ENCODE measurements around the gene DUSP2.
A peak's percentile ranks its signal among the peaks of the same experiment; 100 is the strongest.

The DUSP2 gene

DNA sequence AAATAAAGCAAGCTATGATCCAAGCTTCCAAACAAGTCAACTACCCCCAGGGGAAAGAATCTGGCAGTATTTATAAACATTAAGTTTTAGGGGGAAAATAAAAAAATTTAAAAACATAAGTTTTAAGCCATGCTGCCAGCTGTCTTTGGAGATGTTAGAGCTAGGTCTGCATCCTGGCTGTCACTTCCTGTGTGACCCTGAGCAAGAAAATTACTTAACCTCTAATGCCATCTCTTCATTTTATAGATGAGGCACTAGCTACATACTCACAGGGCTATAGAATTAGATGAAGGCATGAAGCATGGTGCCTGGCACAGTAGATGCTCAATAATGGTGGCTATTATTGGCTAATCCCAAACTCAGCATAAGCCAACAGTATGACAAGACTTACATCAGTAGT lies 35.3 kb upstream of the DUSP2 start:
- peaks cover 22 to 29% (median 26%) of the 10 kb centered on the region in 11 experiments for H3K36me3 ChIP-seq
- peak overlapping the region in 5 of 11 experiments; percentile 4 to 42 (median 31); a peak in 5 of 22 replicates for H3K4me2 ChIP-seq
- H3K27ac ChIP-seq = no peak overlapping the region
- H3K4me1 ChIP-seq = peaks cover 0 to 14% (median 9%) of the 10 kb centered on the region in 10 experiments; a peak in 13 of 20 replicates
- no peaks in the 10 kb centered on the region for H3K27me3 ChIP-seq
- TF ChIP-seq Cebpa-rat (IDR thresholded peaks at IDR 0.05) = no peak
- H3K9ac ChIP-seq = no peak overlapping the region
- H4K20me1 ChIP-seq = peaks cover 0 to 25% (median 10%) of the 10 kb centered on the region in 11 experiments; a peak in 13 of 22 replicates
- H3K9me3 ChIP-seq (replicated peaks in 1 of 11) = no peaks in the 10 kb centered on the region
- no peak overlapping the region for H3K4me3 ChIP-seq

DNA sequence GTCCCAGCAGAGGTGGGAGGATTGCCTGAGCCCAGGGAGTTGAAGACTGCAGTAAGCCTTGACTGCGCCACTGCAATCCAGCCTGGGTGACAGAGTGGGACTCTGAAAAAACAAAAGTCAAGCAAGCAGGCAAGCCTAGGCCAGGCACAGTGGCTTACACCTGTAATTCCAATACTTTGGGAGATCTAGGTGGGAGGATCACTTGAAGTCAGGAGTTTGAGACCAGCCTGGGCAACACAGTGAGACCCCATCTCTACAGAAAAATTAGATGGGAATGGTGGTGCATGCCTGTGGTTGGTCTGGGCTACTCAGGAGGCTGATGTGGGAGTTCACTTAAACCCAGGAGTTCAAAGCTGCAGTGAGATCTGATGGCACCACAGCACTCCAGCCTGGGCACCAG lies 34.8 kb upstream of the DUSP2 start:
- Histone ChIP-seq H3K9me3 (replicated peaks in 1 of 11) (no peaks in the 10 kb centered on the region), H3K4me1 (peaks cover 0 to 14% (median 9%) of the 10 kb centered on the region in 10 experiments; a peak in 13 of 20 replicates), H3K36me3 (peaks cover 18 to 24% (median 20%) of the 10 kb centered on the region in 11 experiments), H3K4me2 (no peak overlapping the region), H4K20me1 (peaks cover 0 to 19% (median 10%) of the 10 kb centered on the region in 11 experiments; a peak in 12 of 22 replicates), H3K9ac (no peak overlapping the region), H3K27me3 (no peaks in the 10 kb centered on the region), H3K4me3 (no peak overlapping the region), H3K27ac (no peak overlapping the region)
- TF ChIP-seq Cebpa-rat (IDR thresholded peaks at IDR 0.05) = no peak

DNA sequence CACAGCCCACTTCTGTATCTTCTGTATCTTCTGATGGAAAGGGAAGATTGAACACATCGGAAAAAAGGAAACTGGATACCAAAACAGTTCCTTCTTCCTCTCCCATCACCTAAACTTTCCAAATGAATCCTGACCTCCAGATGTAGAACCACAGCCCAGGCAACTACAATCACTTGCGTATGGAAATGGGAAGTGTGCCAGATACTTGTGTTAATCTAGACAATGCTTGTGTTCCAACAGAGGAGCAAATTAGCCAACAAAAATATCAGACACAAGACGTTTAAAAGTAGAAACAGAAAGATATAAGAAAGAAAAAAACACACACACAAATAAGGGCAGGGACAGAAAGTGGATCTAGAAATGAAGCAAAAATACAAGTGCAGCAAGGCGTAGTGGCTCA lies 31.4 kb upstream of the DUSP2 start:
- Histone ChIP-seq H3K4me3 (no peak overlapping the region), H3K4me2 (no peak overlapping the region), H3K9ac (no peak overlapping the region), H3K27ac (no peak overlapping the region), H3K36me3 (no peaks in the 10 kb centered on the region), H3K27me3 (no peaks in the 10 kb centered on the region), H3K9me3 (replicated peaks in 1 of 11) (no peaks in the 10 kb centered on the region), H4K20me1 (peaks cover 0 to 6% (median 0%) of the 10 kb centered on the region in 11 experiments; a peak in 1 of 22 replicates), H3K4me1 (peaks cover 0 to 14% (median 9%) of the 10 kb centered on the region in 10 experiments; a peak in 11 of 20 replicates)
- TF ChIP-seq Cebpa-rat (IDR thresholded peaks at IDR 0.05) = no peak

DNA sequence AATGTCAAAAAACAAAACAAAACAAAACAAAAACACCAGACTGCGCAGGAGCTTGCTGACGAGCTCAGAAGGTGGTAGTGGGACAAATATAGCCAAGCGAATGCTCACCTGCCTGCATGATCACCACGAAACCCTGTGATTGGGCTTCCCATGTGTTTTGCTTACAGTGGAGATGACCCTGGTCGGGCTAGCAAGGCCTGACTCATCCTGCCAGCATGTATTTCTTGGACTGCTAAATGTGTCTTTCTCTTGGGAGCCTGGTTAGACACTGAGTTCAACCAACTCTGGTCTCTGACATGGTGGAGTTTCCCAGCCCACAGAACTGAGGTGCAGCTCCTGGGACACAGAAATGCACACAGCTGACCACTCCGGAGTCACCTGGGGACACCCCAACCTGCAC lies 30.7 kb upstream of the DUSP2 start:
- H3K4me2 ChIP-seq = no peak overlapping the region
- H3K9ac ChIP-seq = no peak overlapping the region
- no peak overlapping the region for H3K4me3 ChIP-seq
- H3K27me3 ChIP-seq = no peaks in the 10 kb centered on the region
- no peak overlapping the region for H3K27ac ChIP-seq
- peaks cover 0 to 11% (median 6%) of the 10 kb centered on the region in 10 experiments; a peak in 11 of 20 replicates for H3K4me1 ChIP-seq
- no peaks in the 10 kb centered on the region for H3K36me3 ChIP-seq
- 0 out of 22 replicates have a peak, but pooled peaks cover 0 to 3% (median 0%) of the 10 kb centered on the region in 11 experiments for H4K20me1 ChIP-seq
- H3K9me3 ChIP-seq (replicated peaks in 1 of 11) = no peaks in the 10 kb centered on the region
- no peak for TF ChIP-seq Cebpa-rat (IDR thresholded peaks at IDR 0.05)

DNA sequence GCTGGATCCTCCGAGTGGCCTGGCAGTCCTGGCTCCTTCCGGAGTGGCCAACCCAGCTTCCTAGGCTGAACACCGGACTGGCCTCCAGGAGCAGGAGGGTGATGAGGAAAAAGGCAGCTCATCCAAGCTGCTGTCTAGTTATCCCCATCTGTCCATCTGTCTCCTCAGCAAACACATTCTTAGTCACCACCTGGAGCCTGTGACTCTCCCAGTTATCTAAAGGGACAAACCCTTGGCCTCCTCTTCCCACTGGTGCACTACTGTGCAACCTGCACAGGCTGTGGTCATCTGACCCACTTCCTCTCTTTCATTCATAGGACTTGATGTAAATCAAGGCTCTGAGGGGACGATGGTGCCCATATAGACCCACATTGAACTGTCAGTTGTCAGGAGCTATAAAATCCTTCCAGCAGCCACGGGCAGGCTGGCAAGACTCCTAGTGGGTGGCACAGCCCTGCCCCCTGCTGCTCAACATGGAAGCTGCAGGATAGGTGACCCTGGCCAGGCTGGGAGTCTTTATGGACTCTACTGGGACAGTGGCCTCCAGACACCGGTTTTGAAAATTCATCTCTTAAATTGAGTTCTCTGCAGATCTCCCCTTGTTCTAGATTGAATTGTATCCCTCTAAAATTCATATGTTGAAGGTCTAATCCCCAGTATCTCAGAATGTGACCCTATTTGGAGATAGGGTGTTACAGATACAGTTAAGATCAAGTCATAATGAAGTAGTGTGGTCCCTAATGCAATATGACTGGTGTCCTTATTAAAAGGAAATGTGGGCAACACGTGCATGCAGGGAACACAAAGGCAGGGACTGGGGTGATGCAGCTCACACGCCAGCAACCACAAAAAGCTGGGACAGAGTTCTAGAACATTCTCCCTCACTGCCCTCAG lies 29.3 kb upstream of the DUSP2 start:
- Histone ChIP-seq H3K27me3 (no peaks in the 10 kb centered on the region), H3K27ac (no peak overlapping the region), H3K9me3 (replicated peaks in 1 of 11) (peaks cover 0 to 7% (median 6%) of the 10 kb centered on the region in 11 experiments; a peak in 15 of 22 replicates), H3K4me1 (peaks cover 0 to 5% (median 0%) of the 10 kb centered on the region in 10 experiments; a peak in 1 of 20 replicates), H3K4me3 (no peak overlapping the region), H3K9ac (no peak overlapping the region), H3K36me3 (no peaks in the 10 kb centered on the region), H3K4me2 (no peak overlapping the region), H4K20me1 (no peaks in the 10 kb centered on the region)
- TF ChIP-seq Cebpa-rat (IDR thresholded peaks at IDR 0.05) = no peak

DNA sequence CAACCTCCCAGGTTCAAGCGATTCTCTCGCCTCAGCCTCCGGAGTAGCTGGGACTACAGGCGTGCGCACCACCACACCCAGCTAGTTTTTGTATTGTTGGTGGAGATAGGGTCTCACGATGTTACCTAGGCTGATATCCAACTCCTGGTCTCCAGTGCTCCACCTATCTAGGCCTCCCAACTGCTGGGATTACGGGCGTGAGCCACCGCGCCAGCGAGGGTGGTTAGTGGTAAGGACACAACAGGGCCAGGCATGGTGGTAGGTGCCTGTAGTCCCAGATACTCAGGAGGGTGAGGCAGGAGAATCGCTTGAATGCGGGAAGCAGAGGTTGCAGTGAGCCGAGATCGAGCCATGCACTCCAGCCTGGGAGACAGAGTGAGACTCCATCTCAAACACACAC lies 26.6 kb upstream of the DUSP2 start:
- Histone ChIP-seq H3K36me3 (no peaks in the 10 kb centered on the region), H3K27me3 (no peaks in the 10 kb centered on the region), H3K4me1 (peaks cover 0 to 5% (median 0%) of the 10 kb centered on the region in 10 experiments; a peak in 3 of 20 replicates), H4K20me1 (no peaks in the 10 kb centered on the region), H3K9me3 (replicated peaks in 1 of 11) (peaks cover 0 to 11% (median 8%) of the 10 kb centered on the region in 11 experiments; a peak in 15 of 22 replicates), H3K4me2 (no peak overlapping the region), H3K4me3 (no peak overlapping the region), H3K27ac (no peak overlapping the region), H3K9ac (no peak overlapping the region)
- no peak for TF ChIP-seq Cebpa-rat (IDR thresholded peaks at IDR 0.05)

DNA sequence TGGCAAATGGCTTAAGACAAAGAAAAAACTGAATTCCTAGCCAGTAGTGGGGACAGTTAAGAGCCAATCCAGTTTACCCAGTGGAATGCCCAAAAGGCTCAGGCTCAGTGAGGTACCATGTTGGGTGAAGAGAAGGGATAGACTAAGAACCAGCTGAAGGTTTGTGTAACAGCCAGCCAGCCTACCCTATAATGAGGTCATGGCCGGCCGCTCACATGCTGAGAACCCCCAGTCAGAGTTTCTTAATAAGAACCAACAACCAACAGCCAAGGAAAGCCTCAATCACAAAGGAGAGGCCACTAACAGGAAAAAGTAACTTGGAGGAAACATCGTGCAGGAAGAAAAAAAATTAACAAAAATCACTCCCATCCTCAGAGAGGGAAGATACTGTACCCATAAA lies 25.4 kb upstream of the DUSP2 start:
- no peak overlapping the region for H3K4me2 ChIP-seq
- peaks cover 0 to 11% (median 8%) of the 10 kb centered on the region in 11 experiments; a peak in 15 of 22 replicates for H3K9me3 ChIP-seq (replicated peaks in 1 of 11)
- peaks cover 0 to 4% (median 0%) of the 10 kb centered on the region in 10 experiments; a peak in 2 of 20 replicates for H3K4me1 ChIP-seq
- H3K9ac ChIP-seq = no peak overlapping the region
- no peak for TF ChIP-seq Cebpa-rat (IDR thresholded peaks at IDR 0.05)
- H3K36me3 ChIP-seq = no peaks in the 10 kb centered on the region
- no peaks in the 10 kb centered on the region for H4K20me1 ChIP-seq
- H3K27ac ChIP-seq = no peak overlapping the region
- no peak overlapping the region for H3K4me3 ChIP-seq
- no peaks in the 10 kb centered on the region for H3K27me3 ChIP-seq

DNA sequence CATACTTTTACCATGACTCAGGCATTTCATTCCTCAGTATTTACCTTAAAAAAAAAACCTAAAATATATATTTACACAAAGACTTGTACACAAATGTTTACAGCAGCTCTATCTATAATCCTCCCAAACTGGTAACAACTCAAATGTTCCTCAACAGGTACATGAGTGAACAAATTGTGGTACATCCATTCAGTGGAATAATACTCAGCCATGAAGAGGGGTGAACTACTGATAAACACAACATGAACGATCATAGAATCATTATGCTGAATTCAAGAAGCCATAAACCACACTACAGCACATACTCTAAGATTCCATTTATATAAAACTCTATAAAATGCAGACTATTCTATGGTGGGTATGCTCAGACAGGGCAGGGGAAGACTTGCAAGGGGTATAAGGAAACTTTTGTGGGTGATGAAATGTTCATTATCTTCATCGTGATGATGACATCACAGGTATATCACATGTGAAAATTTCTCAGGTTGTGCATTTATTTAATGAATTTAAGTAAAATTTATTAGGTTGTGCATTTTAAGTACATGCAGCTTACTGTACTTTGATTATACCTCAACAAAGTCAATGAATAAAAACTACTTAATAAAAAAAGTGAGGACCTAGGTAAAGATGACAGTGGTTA lies 24.7 kb upstream of the DUSP2 start:
- peaks cover 0 to 5% (median under 1%) of the 10 kb centered on the region in 10 experiments; a peak in 8 of 20 replicates for H3K4me1 ChIP-seq
- H3K27me3 ChIP-seq = no peaks in the 10 kb centered on the region
- no peak overlapping the region for H3K9ac ChIP-seq
- H3K4me2 ChIP-seq = no peak overlapping the region
- H3K27ac ChIP-seq = no peak overlapping the region
- H3K36me3 ChIP-seq = no peaks in the 10 kb centered on the region
- no peak overlapping the region for H3K4me3 ChIP-seq
- no peak for TF ChIP-seq Cebpa-rat (IDR thresholded peaks at IDR 0.05)
- peaks cover 0 to 11% (median 8%) of the 10 kb centered on the region in 11 experiments; a peak in 15 of 22 replicates for H3K9me3 ChIP-seq (replicated peaks in 1 of 11)
- no peaks in the 10 kb centered on the region for H4K20me1 ChIP-seq

DNA sequence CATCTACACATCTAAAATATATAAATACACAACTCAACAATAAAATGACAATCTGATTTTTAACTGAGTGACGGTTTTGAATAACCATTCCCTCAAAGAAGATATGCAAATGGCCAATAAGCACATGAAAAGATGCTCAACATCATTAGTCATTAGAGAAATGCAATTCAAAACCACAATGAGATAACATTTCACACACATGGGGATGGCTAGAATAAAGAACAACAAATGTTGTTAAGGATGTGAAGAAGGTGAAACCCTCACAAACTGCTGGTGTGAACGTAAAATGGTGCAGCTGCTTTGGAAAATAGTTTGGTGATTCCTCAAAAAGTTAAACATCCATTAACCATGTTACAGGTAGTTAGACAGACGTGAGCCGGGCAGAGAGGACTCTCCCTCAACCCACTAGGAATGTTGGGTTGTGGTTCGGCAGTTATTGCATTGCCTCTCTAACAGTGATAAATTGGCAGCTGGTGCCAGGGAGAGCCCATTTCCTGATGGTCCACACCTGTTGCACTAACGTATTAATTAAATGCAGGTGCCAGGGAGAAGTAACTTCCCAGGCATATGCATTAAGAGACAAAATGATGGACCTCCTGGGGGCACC lies 22.3 kb upstream of the DUSP2 start:
- Histone ChIP-seq H3K27me3 (no peaks in the 10 kb centered on the region), H3K4me3 (no peak overlapping the region), H4K20me1 (no peaks in the 10 kb centered on the region), H3K9me3 (replicated peaks in 1 of 11) (peaks cover 0 to 11% (median 8%) of the 10 kb centered on the region in 11 experiments; a peak in 15 of 22 replicates), H3K9ac (no peak overlapping the region), H3K36me3 (no peaks in the 10 kb centered on the region), H3K4me1 (peaks cover 9 to 28% (median 22%) of the 10 kb centered on the region in 10 experiments), H3K4me2 (no peak overlapping the region), H3K27ac (no peak overlapping the region)
- TF ChIP-seq Cebpa-rat (IDR thresholded peaks at IDR 0.05) = no peak

All from BLaER1 treated with 17β-estradiol and CSF1 and Interleukin-3, amounts not matched to agents 10 nM and 100 nM (cell line).